Measurements from ENCODE around the gene CCDC138.

- TF ChIP-seq CTCF (IDR thresholded peaks at IDR 0.05) (no peak), POLR2A (IDR thresholded peaks at IDR 0.05) (no peak)
Measured at GRCh38 chr2:108858894-108859293, 72.3 kb downstream of the CCDC138 start.

All from Peyer's patch (tissue), 4 donors.